Amygdala (tissue), 56 donors: ENCODE results near the gene PLXND1.
A peak's percentile ranks its signal among the peaks of the same experiment; 100 is the strongest.
"Not testable (repeated sequence)": the region's sequence is repeated elsewhere in the genome, so short reads cannot be mapped to it uniquely, and the experiment has no call there.

Experiments
- DNase-seq, 56 donors: peaks; one replicate each; lab custom pipeline; 2025; lab: John Stamatoyannopoulos, UW

The PLXND1 gene

DNA sequence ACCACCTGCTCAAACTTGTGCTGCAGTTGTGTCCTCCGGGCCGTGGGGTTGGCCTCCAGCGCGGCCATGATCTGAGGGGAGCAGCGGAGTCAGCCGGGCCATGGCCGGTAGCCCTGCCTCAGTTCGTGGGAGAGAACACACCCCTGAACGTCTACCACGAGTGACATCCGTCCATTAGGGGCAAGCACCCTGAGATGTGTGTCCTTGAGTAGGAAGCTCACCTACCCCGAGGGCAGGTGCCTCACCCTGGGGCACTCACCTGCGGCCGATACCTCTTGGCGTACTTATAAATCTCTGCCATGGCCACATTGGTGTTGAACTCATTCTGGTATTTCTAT is 50.1 kb downstream of the PLXND1 start:
- no peak for DNase-seq

DNA sequence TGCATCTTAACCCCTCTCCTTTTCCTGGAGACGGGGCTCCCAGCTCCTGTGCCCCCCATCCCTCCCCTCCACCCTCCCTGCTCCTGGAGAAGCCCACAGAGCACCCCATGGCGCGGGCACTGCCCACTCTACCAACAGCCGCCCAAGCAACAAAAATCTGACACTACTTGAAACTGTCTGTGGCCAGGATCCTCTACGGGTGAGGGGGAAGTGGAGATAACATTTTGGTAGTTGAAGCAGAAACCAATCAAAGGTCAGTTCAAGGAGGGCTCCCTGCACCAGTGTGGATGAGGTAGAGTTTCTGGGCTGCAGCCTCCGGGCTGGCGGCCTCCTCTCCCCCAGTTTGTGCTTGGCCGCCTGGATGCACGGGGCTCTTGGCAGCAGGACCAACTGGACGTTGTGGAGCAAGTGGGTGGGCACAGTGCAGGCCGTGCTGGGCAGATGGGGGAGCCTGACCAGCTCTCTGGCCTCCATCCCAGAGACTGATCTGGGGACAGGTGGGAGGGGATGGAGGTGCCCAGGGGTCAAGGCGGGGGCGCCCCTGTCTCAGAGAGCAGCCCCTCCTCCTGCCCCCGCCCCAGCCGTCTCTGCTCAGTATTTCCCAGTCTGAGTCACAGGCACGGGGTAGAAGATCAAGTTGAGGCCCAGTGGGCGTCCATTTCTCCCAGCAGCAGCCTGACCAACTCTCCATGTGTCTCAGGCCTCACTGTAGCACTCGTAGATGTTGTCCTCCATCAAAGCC is 50.7 kb downstream of the PLXND1 start:
- peak in 1 of 56 donors; percentile 21 for DNase-seq

DNA sequence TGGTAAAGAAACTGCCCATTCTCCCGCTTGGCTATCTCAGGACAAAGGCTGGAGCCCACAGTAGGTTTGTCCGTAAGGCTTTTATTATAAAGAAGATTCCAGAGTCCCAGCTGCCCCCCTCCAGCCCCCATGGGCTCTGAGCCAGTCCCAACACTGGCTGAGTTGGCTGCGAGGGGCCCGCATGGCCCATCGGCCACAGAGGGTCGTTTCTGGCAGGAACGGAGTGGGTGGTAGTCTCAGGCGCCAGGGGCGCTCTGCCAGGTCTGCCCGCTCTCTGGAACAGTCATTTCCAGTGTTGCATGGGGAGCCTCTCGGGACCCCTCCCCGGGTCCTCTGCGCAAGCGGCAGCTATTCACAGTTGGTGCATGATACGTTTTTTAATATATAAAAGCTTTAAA is 51.3 kb downstream of the PLXND1 start:
- peak in 2 of 56 donors; percentile 12 to 59 for DNase-seq

DNA sequence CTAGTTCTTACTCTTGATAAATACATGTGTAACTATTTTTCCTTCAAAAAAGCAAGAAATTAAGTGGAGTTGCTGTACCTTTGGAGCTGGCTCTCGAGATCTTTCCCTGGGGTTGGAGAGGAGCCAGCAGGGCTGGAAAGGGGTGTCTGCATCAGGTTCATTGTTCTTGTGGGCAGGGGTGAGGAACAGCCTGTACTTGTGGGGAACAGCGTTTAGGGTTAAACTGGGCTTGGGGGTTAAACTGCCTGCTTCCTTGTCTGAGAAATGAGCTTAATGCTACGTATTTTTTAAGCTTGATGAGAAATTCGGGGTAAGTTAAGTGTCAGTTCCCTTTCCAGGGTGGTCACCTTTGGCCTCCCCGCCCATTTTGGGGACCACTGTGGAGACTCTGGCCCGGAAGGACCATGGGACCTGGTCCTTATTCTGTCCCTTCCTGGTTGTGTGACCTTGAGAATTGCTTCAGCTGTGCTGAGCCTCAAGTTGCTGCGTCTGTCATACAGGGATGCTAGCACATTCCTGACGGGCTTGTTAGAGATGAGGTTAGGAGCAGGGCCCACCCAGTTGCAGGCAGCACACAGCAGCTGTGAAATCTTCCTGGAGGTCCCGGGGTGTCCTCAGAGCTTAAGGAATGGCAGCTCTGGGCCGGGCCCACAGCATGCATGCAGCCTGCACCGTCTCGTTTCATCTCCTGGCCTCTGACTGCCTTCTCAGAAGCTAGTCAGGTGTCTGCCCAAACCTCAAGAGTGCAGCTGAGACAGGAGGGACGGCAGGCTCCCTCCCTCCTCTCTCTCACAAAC is 51.9 kb downstream of the PLXND1 start:
- DNase-seq: peak in 1 of 56 donors; percentile 10

DNA sequence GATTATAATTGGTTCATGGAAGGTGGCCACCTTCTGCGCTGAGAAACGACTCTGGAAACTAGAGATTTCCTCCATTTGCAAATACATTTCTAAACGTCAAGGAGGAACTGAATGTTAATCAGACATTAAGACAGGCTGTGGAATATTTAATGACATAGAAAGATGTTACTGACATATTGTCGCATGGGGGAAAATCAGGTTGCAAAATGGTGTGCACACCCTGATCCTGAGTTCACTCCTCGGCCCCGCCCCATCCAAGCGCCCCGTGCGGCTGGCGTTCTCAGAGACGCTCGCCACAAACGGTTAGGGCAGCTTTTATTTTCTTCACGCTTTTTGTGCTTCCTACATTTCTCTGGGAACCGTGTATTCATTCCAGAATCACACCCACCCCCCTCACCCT is 52.8 kb downstream of the PLXND1 start:
- peak in 6 of 56 donors; percentile 10 to 27 (median 19) for DNase-seq

DNA sequence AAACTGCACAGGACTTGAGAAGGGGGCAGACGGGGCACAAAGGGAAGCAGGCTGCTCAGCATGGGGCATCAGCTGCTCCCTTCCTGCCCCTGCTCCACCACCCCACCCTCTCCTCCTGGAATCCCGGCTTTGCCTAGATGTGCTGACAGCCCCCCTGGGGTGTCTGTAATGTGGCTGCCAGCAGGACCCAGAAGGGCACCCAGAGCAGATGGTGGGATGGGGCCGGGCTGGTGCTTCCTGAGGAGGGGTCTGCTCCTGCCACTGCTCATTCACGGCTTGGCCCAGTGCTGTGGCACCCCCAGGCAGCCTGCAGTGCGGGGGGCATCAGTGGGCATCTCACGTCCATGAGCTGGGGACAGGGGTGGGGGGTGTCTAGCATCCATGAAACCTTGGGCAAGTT is 53.3 kb downstream of the PLXND1 start:
- no peak for DNase-seq

DNA sequence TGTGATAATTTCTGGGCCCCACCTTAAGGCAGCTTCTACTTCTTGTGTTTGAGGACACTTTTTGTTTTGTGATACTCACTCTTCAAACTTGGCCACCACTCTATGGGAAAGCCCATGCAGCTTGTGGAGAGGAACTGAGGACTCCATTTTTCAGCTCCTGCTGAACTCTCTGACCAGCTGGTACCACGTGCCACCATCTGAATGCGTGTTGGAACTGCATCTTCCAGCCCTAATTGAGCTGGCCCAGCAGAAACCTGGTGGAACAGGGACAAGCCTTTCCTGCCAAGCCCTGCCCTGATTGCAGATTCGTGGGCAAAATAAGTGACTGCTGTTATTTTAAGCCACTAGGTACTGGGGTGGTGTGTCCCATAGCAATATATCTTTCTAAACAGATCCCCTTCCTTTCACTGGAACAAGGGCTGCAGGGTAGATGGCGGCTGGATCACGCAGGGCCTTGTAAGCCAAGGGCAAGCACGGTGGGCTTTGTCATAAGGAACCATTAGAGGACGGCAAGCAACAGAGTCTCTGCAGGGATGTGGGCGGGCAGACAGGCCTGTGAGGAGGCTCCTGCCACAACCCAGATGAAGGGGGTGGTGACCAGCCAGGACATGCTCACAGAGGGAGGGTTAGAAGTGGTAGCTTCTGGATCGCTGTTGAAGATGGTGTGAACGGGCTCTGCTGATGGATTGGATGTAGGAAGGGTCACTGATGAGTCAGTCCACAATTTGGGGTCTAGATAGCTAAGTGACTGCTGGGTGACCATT is 54.0 kb downstream of the PLXND1 start:
- peak in 12 of 56 donors; percentile 9 to 45 (median 17) for DNase-seq

DNA sequence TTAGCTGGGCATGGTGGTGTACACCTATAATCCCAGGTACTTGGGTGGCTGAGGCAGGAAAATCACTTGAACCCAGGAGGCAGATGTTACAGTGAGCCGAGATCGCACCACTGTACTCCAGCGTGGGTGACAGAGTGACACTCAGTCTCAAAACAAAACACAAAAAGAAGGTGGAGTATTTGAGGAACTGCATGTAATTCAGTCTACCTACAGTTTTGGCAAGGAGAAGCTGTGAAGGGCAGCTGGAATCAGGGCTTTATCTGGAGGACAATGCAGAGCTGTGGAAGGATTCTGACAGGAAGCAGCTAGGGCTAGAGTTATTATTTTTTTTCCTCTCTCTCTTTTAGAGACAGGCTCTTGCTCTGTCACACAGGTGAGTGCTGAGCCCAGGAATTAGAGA is 56.7 kb downstream of the PLXND1 start:
- DNase-seq: no peak

DNA sequence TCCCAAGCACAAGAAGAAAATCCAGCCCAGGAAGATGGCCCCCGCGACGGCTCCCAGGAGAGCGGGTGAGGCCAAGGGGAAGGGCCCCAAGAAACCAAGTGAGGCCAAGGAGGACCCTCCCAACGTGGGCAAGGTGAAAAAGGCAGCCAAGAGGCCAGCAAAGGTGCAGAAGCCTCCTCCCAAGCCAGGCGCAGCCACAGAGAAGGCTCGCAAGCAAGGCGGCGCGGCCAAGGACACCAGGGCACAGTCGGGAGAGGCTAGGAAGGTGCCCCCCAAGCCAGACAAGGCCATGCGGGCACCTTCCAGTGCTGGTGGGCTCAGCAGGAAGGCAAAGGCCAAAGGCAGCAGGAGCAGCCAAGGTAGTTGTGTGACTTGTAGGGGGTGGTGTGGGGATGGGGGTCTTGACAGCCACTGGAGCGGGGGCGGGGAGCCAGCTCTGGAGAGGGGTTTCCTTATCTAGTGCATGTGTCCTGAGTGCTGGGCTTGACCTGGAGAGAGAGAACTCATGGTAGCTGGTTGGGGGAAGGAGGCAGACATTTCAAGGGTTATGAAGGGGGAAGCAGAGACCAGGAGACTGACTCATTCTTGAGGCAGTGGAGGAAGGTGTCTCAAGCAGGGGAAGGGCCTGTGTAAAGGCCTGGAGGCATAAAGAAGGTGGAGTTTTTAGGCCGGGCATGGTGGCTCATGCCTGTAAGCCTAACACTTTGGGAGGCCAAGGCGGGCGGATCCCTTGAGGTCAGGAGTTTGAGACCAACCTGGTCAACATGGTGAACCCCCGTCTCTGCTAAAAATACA is 57.3 kb downstream of the PLXND1 start:
- no peak for DNase-seq

DNA sequence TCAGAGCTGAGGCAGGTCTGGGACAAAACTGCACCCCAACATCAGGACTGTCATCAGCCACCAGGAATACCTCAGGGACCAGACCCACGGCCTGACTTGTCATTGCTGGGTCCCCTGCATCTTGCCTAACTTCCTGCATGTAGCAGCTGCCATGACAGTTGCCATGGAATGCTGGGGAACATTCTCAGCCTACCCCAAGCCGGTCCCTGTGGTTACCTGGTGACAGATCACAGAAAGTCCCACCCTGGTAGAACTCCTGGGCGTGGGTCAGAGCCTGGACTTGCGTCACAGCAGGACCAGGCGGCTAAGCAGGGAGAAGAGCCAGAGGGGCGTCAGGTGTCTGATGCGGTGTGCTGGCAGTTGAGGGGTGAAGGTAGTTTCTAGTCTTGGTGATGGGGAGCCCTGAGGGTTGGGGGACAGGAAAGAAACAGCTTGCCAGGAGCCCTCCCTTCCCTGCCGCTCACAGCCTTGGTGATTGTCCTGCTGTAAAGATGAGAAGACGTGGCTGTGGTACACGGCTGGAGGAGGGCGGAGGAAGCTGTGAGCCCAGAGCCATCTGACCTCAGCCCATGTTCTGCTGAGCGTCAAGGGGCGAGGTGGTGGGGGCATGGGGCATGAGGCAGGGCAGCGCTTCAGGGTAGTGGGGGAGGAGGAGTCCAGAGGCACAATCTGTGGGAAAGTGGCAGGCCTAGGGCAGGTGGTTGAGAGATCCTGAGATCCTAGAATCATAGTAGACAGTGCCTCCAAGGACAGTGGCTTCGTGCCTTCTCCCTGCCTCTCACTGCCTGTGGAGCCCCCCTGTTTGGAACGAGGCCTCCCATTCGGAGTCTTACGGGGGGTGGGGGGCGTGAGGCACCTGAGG is 58.1 kb downstream of the PLXND1 start:
- no peak for DNase-seq

DNA sequence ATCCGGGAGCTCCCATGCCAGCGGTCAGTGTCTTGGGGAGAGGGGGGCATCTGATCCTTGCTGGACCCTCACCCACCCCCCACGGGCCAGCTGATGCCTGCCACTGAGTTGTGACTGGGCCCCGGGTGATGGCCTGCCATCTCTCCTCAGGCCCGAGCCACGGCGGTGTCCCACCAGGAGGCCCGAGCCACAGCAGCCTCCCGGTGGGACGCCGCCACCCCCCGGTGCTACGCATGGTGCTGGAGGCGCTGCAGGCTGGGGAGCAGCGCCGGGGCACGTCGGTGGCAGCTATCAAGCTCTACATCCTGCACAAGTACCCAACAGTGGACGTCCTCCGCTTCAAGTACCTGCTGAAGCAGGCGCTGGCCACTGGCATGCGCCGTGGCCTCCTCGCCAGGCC is 59.2 kb downstream of the PLXND1 start:
- DNase-seq: no peak

DNA sequence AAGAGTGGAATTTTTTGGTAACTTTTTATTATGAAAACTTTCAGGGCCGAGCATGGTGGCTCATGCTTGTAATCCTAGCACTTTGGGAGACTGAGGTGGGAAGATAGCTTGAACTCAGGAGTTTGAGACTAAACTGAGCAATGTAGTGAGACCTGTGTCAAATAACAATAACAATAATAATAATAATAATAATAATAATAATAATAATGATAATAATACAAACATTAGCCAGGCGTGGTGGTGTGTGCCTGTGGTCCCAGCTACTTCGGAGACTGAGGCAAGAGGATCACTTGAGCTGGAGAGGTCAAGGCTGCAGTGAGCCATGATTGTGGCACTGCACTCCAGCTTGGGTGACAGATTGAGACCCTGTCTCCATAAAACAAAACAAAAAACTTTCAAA is 60.5 kb downstream of the PLXND1 start:
- DNase-seq: not testable (repeated sequence)

DNA sequence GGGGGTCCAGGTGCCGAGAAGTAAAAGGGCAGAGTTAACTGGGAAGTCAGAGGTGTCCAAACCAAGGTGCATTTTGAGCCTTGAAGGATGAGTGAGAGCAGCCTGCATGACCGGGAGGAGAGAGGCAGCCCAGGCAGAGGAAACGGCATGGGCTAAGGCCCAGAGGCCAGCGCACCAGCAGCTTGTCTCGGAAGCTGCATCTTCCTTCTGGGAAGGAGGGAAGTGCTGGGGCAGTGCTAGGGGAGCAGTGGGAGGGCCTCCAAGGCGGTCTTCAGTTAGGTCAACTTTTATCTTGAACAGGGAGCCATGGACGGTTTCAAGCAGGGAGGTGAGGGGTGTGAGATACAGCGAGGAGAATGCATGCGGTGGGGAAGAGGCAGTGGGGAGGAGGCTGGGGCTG is 62.5 kb downstream of the PLXND1 start:
- DNase-seq: no peak

DNA sequence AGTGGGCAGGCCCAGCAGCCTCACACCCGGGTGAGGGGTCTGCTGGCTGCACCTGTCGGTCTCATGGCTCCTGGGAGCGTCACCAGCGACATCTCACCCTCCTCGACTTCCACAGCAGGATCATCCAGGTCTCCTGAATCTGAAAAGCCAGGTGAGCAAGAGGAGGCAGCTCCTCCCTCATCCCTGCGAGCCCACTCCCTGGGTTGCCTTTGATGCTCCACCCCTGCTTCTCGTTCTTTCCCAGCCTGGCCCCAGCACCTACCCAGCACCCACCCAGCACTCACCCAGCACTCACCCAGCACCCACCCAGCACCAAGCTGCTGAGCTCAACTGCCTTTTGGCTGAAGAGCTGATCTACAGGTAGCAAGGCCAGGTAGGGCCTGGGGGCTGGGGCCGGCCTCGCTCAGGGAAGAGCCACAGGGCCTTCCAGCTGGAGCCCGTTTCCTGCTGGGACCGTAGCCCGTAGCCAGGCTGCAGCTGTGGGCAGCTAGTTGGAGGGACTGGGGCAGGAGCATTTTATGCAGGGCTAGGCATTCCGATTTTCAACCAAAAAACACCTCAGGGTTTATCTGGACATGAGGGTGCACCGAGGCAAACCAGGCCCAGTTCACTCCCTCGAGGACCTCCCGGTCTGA is 63.2 kb downstream of the PLXND1 start, which contains the start of gene H1-8:
Gene H1-8, plus strand, starts transcription at position 20 of the 635 bp plus-strand sequence. Its CDS starts 44 bp downstream, at position 64.
- DNase-seq: no peak

DNA sequence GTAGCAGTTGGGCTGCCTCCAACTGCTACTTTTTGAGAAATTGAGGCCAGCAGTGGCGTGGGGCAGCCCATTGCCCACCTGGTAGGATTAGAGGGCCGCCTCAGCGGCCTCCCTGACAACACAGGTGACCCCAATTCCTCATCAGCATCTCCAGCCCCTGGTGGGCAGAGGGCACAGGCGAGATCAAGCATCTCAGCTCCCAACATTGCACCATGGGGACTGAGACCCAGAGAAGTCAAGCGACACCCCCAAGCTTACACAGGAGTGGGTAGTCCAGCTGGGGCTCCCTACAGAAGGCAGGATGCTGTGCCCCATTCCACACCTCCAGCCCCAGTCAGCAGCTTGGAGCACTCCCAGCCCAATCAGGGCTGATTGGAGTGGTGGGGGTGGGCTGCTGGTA is 63.7 kb downstream of the PLXND1 start:
- no peak for DNase-seq

DNA sequence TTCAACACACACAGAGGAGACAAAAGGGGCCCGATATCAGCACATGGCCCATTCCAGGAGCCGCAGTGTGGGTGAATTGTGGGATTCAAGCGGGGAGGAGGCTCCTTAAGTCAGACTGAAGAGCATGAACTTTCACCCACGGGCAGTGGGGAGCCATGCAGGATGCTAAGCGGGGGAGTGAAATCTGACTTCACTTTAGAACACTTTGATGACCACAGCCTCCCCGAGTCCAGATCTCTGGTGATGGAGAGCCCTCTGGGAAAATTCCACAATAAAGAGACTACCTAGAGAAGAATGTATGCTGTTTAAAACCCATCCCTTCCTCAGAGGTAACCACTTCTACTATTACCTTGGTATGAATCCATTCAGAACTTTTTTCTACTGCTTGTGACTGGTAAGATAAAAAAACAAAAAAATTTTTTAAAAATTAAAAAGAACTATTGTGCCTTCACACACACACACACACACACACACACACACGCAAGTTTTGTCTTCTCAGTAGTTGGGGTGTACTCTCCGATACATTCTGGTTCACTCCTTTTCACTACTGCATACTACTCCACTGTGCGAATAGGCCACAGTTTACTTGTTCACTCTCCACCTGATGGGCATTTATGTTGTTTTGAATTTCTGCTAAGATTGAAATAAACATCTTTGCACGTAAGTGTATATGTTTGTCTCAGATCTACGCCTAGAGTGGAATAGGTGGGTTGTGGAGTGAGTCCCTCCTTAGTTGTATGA is 65.5 kb downstream of the PLXND1 start:
- no peak for DNase-seq

DNA sequence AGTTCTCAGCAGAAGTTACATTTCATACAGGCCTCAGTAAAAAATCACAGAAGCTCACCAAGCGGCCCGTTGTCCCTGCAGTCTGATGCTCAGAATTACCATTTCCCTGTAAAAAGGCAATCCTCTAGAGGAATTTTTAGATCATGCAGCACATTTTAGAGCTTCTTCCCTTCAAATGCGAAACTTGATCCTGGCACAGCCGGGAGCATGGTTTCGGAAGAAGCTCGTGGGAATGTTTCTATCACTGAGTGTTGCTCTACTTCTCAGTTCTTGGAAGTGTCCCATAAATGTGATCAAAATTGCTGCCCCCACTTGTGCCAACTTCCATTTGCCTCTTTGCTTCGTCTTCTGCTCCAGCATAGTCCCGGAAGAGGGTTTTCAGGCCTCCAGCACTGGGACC is 67.3 kb downstream of the PLXND1 start:
- no peak for DNase-seq

DNA sequence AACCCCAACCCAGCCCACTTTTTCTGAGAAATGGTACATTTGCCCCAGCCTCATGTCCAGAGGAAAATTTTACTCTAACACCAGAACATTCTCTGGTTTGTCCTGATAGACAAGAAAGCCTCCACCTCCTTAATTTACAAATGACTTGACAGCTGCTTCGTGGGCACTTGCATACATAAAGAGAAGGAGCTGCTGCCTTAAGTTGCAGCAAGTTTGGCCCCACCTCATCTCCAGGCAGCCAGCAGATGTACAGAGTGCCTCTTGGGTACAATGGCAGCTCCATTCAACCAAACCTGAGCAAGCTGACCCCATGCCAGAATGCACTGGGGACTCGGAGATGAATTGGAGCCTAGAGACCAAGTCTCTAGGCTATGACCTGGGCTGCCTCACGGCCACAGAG is 69.7 kb downstream of the PLXND1 start:
- peak in 1 of 56 donors; percentile 32 for DNase-seq
